Mesodermal cell (in vitro differentiated cells): ENCODE data around the gene ADGRG4.

Experiments
- H3K27ac ChIP-seq: 2 replicates; pipeline ENCODE4 v1.7.0; 2013; ENCODE audit warnings: mild to moderate bottlenecking, low read depth, low read length, moderate library complexity; ENCODE audit not compliant: severe bottlenecking
- H3K36me3 ChIP-seq: 2 replicates; pipeline ENCODE4 v1.7.1; 2013; ENCODE audit warnings: mild to moderate bottlenecking, low read length, moderate library complexity; ENCODE audit not compliant: control insufficient read depth, insufficient read depth
- H3K4me1 ChIP-seq: one replicate; pipeline ENCODE4 v1.7.1; 2013; ENCODE audit warnings: mild to moderate bottlenecking, low read length; ENCODE audit not compliant: insufficient read depth, control insufficient read depth, poor library complexity, severe bottlenecking
- H3K4me3 ChIP-seq: 2 replicates; pipeline ENCODE4 v1.7.0; 2013; ENCODE audit warnings: low read length, control low read depth, mild to moderate bottlenecking; ENCODE audit not compliant: insufficient read depth, poor library complexity, severe bottlenecking; ENCODE audit errors: extremely low read depth
- H3K9me3 ChIP-seq: 2 replicates; pipeline ENCODE4 v1.7.1; 2013; ENCODE audit warnings: mild to moderate bottlenecking, low read length, moderate library complexity; ENCODE audit not compliant: control insufficient read depth
- WGBS, 2 experiments: methylation state at CpG; one replicate each; pipeline ENCODE4 v1.1.5; 2013; ENCODE audit warnings: missing lambda C conversion rate in 2 of 2; ENCODE audit not compliant: insufficient coverage in 2 of 2; 5-methylcytosine and 5-hydroxymethylcytosine counted together

The ADGRG4 gene

DNA sequence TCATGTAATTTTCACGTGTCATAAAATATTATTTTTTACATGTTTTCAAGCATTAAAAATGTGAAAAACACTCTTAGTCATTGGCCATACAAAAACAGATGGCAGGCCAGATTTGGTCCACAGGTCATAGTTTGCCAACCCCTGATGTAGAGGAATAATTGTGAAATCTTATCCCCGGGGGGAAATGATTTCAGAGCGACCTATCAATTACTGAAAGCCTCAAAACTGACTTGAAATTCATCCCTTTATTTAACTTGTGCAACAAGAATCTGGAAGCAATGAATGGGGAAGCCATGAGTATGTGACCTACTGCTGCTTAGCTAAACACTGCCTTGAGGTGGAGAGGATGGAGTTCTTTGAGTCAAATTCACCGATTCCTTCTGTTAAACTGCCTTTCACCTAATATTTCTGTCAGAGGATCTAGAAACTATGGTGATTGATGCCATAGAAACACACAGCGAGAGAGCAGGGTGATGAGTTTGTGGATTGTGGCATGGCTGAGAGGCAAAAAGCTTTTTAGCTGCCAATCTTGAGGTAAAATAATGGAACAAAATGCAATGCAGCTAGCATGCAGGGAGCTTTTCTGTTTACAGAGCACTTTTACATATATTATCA, 156.6 kb downstream of the ADGRG4 start:
- Histone ChIP-seq H3K4me1 (no peaks in the 10 kb centered on the region), H3K36me3 (no peaks in the 10 kb centered on the region), H3K27ac (no peak overlapping the region), H3K4me3 (no peak overlapping the region), H3K9me3 (no peaks in the 10 kb centered on the region)
- WGBS, 2 experiments, result no CpG with 5 or more reads among the region's 5 CpGs

DNA sequence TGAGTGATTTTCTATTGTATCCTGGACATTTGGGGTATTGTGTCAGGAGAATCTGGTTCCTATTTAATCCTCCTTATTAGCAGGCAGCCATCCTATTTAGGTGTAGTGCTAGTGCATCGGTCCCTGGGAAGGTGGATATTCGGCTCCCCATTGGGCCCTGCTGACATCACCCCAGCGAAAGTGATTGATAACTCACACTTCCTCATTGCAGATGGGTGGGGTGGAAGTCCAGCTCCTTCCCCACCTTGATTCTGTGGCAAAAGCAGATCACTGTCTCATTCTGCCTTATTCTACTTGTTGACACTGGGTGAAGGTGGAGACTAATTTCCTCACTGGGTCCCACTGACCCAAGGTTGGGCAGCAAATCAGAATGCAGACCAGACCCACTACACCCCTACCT, 163.8 kb downstream of the ADGRG4 start:
- Histone ChIP-seq H3K4me1 (no peaks in the 10 kb centered on the region), H3K4me3 (no peak overlapping the region), H3K27ac (no peak overlapping the region), H3K9me3 (no peaks in the 10 kb centered on the region), H3K36me3 (no peaks in the 10 kb centered on the region)
- WGBS, 2 experiments, result no CpG with 5 or more reads among the region's 3 CpGs
